Activated effector memory CD4-positive, alpha-beta T cell treated with Interleukin-2 at 50 U/mL for 16 hours (primary cell): ENCODE data around the gene HTRA1.
A peak's percentile ranks its signal among the peaks of the same experiment; 100 is the strongest.

Experiments used
- DNase-seq: peaks from one replicate; pipeline ENCODE4 v3.0.0-alpha.2; 2020

HTRA1 gene

DNA sequence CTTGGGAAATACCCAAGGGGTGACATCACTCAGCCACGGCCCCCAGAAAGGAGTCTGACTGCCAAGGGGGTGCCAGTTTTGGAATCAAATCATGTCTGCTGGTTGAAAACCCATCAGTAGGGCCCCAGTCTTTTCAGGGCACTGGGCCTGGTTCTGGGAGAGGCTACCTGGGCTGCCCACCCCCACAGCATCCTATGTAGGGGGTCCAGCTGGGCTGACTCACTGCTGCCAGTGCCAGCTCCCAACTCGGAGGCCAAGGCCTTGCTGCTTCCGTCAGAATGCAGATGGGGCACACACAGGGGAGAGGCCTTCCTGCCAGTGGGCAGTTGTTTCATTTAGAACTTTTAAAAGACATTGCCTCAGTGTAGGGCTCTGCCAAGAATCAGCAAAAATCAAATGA is 59.7 kb downstream of the HTRA1 start:
- no peak for DNase-seq

DNA sequence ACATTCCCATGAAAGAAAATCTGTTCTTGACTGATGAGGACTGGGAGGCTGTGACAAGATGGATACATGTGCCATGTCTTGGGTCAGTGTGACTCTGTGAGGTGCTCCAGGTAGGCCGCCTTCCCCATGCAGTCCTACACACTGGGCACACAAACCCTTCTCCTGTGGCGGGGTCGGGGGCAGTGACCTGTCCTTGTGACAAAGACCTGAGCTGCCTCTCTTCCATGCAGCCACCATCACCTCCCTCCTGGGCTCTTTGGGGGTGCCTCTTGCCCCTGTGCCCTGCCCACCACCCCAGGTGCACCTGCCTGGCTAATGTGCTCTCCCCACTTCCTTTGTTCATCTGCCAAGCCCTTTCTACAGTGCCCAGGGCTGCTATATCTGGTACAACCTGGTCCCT is 63.5 kb downstream of the HTRA1 start:
- DNase-seq, result no peak

- DNase-seq, result no peak
Measured at GRCh38 chr10:122525788-122526187, 64.4 kb downstream of the HTRA1 start.

GRCh38 chr10:122526892-122527291 is 65.5 kb downstream of the HTRA1 start:
- DNase-seq, result no peak

DNA sequence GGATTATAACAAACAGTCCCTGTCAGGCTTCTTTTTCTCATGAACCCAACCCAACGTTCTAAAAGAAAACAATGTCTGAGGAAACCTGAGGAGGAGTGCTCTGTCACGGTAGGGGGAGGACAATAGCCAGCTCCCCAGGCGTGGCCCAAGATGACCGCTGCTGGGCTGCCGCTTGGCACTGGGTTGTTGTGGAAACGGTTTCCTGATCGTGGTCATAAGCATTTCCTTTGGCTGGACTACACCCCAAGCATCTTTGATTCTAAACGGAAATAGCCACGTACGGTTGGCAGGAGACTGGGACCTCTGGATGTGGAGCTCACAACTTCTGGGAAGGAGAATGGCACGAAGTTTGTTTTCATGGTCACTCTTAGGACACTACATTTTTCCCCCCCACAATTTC is 68.8 kb downstream of the HTRA1 start:
- DNase-seq, result no peak

DNA sequence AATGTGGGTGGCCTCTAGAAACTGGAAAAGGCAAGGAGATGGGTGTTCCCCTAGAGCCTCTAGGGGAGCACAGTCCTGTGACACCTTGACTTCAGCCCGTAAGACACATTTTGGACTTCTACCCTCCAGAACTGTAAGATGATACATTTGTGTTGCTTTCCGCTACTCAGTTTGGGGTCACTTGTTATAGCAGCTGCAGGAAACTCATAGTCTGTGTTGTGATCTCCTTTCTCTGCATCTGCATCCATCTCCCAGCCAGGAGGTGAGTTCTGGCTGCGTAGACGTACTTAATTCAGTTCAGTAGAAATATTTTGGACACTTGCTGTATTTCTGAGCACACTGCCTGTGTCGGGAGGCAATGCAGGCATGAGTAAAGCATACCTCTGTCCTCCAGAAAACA is 69.9 kb downstream of the HTRA1 start:
- DNase-seq, result no peak

GRCh38 chr10:122531939-122532338 is 70.6 kb downstream of the HTRA1 start:
- DNase-seq, result no peak

DNA sequence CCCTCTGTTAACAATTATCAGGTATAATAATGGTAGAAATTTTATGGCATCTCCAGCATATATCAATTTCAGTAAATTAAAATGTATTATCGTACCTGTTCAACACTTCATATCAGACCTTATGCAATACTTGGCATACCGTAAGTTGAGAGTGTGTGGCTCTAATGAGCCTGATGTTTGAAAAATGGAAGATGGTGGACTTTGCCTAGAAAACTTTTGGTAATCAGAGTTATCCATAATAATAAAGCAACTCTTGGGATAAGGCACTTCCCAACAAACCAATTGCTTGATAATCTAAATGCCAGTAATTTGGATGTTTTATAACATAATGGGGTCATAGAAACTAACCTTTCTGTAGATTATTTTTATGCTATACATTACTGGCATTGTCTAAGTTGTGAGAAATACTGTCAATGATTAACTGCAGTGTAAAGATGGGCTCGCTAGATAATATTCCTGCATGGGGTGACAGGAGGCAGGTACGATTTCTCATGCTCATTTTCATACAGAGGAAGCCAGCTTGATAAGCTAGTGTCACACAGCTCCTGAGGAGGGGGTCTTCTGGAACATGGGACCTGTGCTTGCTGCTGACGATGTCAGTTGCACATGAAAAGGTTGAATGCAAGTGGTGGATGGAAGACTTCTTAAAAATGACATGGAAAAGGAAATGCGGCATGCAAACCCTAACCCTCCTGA is 71.4 kb downstream of the HTRA1 start:
- no peak for DNase-seq

GRCh38 chr10:122537545-122537944 is 76.2 kb downstream of the HTRA1 start:
- no peak for DNase-seq

DNA sequence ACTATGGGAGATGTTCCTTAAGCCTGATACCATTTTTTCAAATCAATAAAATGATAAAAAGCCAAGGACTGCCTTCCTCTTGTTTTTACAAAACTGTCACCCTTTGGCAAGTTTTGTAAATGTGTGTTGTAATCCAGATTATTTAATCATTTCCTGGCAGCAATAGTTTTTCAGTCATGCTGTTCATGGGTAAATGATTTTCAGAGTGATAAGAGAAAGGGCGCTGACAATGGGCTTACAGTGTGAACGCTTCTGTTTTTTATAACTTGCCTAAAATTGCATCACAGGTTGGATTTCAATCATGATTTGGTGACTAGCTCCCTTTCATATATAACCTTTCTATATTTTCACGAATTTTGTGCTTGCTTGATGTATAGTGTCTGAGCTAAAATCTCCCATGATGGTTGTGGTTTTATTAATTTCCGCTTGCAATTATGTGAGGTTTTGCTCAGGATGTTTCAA is 80.2 kb downstream of the HTRA1 start:
- DNase-seq, result no peak

DNA sequence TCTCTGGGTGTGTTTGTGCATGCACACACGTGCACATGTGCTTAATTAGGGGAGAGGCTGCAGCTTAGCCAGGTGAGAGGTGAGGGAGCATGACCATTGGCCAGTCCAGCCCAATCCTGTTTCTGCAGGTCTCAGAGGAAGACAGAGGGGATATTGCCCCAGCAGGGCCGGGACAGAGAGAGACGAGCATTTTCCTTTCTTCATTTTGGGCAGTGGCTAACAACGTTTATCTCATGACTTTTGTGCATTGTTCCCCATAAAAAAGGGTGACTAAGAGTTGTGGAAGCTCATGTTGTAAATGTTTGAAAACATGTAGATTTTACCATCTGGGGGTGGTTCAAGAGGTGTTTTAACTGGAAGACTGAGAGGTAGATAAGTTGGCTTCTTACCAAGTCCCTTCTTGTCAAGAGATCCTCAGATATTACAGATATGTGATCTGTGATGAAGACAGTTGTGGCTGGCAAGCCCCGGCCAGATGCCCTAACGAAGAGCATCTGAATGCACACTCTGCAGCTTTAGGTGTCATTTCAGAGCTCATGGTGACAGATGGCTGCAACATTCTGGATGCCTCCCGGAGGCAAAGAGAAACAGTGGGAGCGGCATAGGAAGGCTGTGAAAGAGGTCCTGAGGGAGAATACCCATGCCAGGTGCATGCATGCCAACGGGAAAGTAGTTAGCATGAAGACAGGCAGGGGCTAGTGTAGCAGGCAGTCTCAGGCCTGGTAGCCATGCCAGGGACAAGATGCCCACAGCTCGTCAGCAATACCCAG is 82.5 kb downstream of the HTRA1 start:
- no peak for DNase-seq

GRCh38 chr10:122544493-122544892 is 83.1 kb downstream of the HTRA1 start:
- DNase-seq, result no peak

DNA sequence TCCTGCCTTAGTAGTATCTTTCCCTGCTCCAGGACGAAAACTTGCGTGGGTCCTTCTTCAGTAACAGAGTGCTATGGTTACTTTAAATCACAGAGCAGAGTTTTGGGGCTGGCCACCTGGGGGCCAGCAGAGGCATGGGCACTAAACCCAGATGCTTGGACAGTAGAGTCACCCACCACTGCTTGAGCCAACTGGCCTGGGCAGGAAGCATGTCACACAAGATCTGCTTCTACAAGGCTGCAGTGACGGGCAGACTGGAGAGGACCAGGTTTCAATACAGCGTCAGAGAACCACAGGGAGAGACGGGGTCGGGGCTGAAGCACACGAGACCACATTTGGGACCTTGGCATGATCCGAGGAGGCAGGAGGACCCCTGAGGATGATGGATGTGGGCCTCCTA is 84.9 kb downstream of the HTRA1 start:
- DNase-seq, result no peak

DNA sequence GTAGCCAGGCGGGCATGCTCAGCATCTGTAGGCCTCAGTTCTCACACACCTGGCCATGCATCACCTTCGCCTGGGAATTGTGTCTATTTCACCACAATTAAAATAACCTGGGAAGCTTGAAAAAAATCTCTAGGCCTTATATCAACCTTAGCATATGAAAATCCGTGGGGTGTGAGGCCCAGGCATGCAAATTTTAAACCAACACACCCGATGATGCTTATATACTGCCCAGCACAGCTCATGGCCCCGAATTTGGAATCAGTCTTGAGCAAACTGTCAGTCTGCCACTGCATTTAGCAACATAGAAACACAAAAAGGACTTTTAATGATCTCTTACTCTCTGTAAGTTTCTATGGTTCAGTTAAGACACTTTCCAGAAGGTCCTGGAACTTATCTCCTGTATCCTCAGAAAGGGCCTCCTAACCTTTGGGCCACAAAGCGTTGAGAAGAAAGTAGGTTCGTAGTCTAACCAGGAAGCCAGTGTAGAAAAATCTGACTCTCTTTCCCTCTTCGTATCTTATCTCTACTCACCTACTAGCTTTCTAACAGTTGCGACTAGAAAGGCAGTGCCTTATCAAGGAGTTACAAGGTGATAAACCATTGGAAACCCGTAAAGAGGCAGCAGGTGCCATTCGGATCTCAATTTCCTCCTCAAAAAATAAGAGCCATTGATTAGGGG is 87.2 kb downstream of the HTRA1 start:
- no peak for DNase-seq

GRCh38 chr10:122549636-122550035 is 88.3 kb downstream of the HTRA1 start:
- no peak for DNase-seq

GRCh38 chr10:122550427-122550826 is 89.1 kb downstream of the HTRA1 start:
- no peak for DNase-seq

- DNase-seq, result no peak
Measured at GRCh38 chr10:122550983-122551382, 89.6 kb downstream of the HTRA1 start.

DNA sequence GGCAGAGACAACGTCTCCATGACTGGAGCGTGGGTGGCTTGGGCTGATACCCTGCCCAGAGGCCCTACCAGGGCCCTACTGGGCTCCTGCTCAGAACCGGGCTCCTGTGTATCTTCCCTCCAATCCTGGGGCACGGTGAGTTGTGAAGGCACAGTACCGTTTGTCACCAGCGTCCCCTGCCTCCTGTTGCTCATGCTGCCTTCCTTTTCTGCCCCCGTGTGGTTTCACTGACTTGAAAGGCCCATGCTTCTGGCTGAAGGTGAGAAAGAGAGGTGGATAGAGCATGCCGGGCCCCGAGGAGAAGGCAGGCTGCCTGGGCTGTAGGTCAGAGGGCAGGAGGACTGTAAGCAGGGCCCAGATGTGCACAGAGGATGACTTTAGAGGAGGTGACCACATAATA is 90.1 kb downstream of the HTRA1 start:
- peak; percentile 22 for DNase-seq

DNA sequence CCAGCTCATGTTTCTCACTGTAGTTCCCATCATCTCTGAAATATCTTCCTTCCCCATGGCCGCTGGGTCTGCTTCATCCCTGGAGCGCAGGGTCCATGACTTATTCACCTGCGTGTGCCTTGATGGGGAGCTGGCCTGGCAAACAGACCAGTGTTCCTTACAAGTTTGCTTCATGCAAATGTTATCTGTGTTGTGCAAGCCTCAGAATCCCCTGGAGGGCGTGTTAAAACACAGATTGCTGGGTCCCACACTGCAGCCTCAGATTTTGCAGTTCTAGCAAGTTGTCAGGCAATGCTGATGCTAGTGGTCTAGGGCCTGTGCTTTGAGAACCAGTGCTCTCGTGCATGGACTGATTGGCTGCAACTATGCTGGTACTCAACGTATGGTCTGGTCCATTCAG is 92.0 kb downstream of the HTRA1 start:
- DNase-seq, result no peak

DNA sequence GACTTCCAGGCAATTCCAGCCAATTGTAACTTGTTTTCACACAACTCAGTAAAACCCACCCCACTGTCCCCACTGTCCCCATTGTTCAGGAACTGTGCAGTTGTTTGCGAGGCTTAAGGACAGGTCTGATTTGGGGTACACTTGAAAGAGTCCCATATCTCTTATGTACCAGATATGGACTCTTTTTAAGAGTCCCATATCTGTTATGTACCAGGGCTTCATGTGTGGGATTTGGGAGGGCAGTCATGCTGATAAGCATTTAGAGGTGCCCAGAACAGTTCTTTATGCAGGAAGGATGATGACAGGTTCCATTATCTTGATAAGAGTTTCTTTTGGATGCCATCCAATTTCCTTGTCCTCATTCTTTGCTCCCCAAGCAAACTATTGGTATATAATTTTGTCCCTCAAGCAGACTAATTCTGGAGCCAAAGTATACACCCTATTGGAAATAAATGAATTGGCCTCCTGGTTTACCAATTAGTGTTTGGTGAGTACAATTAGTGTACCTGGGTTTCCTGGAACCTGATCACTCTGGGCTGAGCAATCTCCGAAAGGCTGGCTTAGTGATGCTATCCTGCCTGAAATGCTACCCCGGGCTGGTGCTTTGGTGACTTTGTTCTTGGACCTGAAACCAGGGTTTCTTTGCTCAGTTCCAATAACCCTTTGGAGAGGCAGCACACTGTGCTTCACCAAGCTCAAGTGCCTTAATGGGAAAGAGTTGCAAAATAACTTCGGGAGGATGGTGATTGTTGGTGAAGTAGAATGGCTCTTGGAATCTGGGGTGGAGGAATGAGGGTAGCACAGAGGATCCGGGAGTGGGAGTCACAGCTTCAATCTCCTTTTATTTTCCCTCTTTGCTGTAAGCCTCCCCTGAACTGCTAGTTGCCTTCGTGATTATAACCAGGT is 93.0 kb downstream of the HTRA1 start:
- DNase-seq, result no peak

GRCh38 chr10:122555442-122555841 is 94.1 kb downstream of the HTRA1 start:
- no peak for DNase-seq

- DNase-seq, result no peak
Measured at GRCh38 chr10:122557516-122557915, 96.2 kb downstream of the HTRA1 start.

- no peak for DNase-seq
Measured at GRCh38 chr10:122558452-122558851, 97.1 kb downstream of the HTRA1 start.
